HepG2 (cell line): ENCODE measurements around the gene WDR54. TPM values are rescaled to one million over a fixed set of nuclear protein-coding genes. Genes with fewer than 3 reads are reported as not detected.
A peak's percentile ranks its signal among the peaks of the same experiment; 100 is the strongest.

ENCODE experiments used
- FIP1L1 ChIP-seq: fragments of 200-400 bp; formaldehyde crosslinking; IDR thresholded peaks from 2 replicates; pipeline ENCODE4 v1.6.1; 2018; ENCODE audit warnings: low read depth, mild to moderate bottlenecking, low read length, moderate library complexity, borderline replicate concordance; ENCODE audit not compliant: insufficient read depth
- FOXK1 ChIP-seq: sonication (generic); formaldehyde crosslinking; IDR thresholded peaks from 2 replicates; pipeline ENCODE4 v1.4.0; 2020; ENCODE audit warnings: low read depth, missing genetic modification reagents, borderline replicate concordance
- GABPB1 ChIP-seq: IDR thresholded peaks from 2 replicates; pipeline ENCODE4 v1.6.1; 2016; ENCODE audit warnings: mild to moderate bottlenecking, missing genetic modification reagents, moderate library complexity, missing compliant biosample characterization
- IRF2 ChIP-seq: IDR thresholded peaks from 2 replicates; pipeline ENCODE4 v1.6.1; 2018; ENCODE audit warnings: missing genetic modification reagents, missing compliant biosample characterization
- MAFK ChIP-seq, 2 experiments: IDR thresholded peaks in 1 of 2; conservative IDR thresholded peaks in 1 of 2; 2 replicates each; pipeline ENCODE4 v1.6.1; 2011; ENCODE audit warnings: improper control_type of control experiment in 2 of 2, low read length in 2 of 2
- MAZ ChIP-seq, 2 experiments: sonication (generic) in 1 of 2; formaldehyde crosslinking in 1 of 2; IDR thresholded peaks; 2 replicates each; pipeline versions ENCODE4 v1.5.0 to v1.6.1; 2012 to 2020; ENCODE audit warnings: low read depth in 2 of 2, mild to moderate bottlenecking in 2 of 2, borderline replicate concordance in 1 of 2, improper control_type of control experiment in 1 of 2, low read length in 1 of 2, missing genetic modification reagents in 1 of 2, moderate library complexity in 1 of 2
- MTERF4 ChIP-seq: sonication (generic); formaldehyde crosslinking; IDR thresholded peaks from 2 replicates; pipeline ENCODE4 v1.8.0; 2023; ENCODE audit warnings: mild to moderate bottlenecking, missing genetic modification reagents
- SIN3A ChIP-seq: IDR thresholded peaks from 2 replicates; pipeline ENCODE4 v1.6.1; 2011; ENCODE audit warnings: low read depth, mild to moderate bottlenecking, control low read depth, low read length, borderline replicate concordance
- TCF7 ChIP-seq: sonication (generic); IDR thresholded peaks from 2 replicates; pipeline ENCODE4 v1.6.1; 2016; ENCODE audit warnings: antibody characterized with exemption, low read depth
- TIGD3 ChIP-seq: sonication (generic); formaldehyde crosslinking; IDR thresholded peaks from 2 replicates; pipeline ENCODE4 v1.5.1; 2020; ENCODE audit warnings: mild to moderate bottlenecking, missing genetic modification reagents, borderline replicate concordance
- ZBTB3 ChIP-seq: sonication (generic); formaldehyde crosslinking; IDR thresholded peaks from 2 replicates; pipeline ENCODE4 v1.4.0; 2020; ENCODE audit warnings: low read depth, mild to moderate bottlenecking, moderate library complexity, missing genetic modification reagents, borderline replicate concordance
- ZNF296 ChIP-seq: sonication (generic); formaldehyde crosslinking; conservative IDR thresholded peaks from 2 replicates; pipeline ENCODE4 v1.5.0; 2020; ENCODE audit warnings: mild to moderate bottlenecking, missing genetic modification reagents
- ZNF407 ChIP-seq: sonication (generic); formaldehyde crosslinking; IDR thresholded peaks from one replicate; pipeline ENCODE4 v1.5.1; 2020; ENCODE audit warnings: mild to moderate bottlenecking, missing genetic modification reagents; ENCODE audit errors: not compliant biosample characterization
- ZNF775 ChIP-seq: sonication (generic); formaldehyde crosslinking; IDR thresholded peaks from 2 replicates; pipeline ENCODE4 v1.4.0; 2020; ENCODE audit warnings: missing genetic modification reagents, mild to moderate bottlenecking, moderate library complexity, borderline replicate concordance
- ZNF784 ChIP-seq: sonication (generic); formaldehyde crosslinking; IDR thresholded peaks from 2 replicates; pipeline ENCODE4 v1.5.1; 2020; ENCODE audit warnings: missing genetic modification reagents, mild to moderate bottlenecking, borderline replicate concordance
- polyA plus RNA-seq, 8 experiments: library from polyadenylated mRNA; depleted of rRNA in 3 of 8; stranded (reverse) in 7 of 8; unstranded in 1 of 8; fragments of >200 nt; fragmentation: Illumina TruSeq in 4 of 8; extraction: Trizol in 4 of 8; gene quantifications; 2 replicates each; pipeline versions ENCODE4 v1.2.1 to v1.2.3, GENCODE V29; 2011 to 2016; ENCODE audit warnings: low read depth in 4 of 8, missing spikeins in 1 of 8, mixed read lengths in 1 of 8; ENCODE audit not compliant: insufficient read depth in 1 of 8
- total RNA-seq, 5 experiments: library from RNA; depleted of rRNA; stranded (reverse); fragments of >200 nt; fragmentation: Illumina TruSeq; extraction: Trizol; gene quantifications; 2 replicates each; pipeline ENCODE4 v1.2.3, GENCODE V29; 2016; ENCODE audit warnings: low read depth in 1 of 5

The WDR54 gene
- total and polyA plus RNA-seq, 2 of the 13 experiments (the other 11 are each of a cell fraction or from before 2014, with no cell fraction given): 2.0 to 17.3 TPM

GRCh38 chr2:74440378-74441169 lies 19.0 kb downstream of the WDR54 start (continued):
- TF ChIP-seq TIGD3 (CRISPR knock-in tag) (no peak), ZNF775 (peak; percentile 61; the same call in 1 of the 2 replicates), MAFK (conservative IDR thresholded peaks at IDR 0.05 in 1 of 2, IDR thresholded peaks at IDR 0.05 in 1 of 2; ENCODE audit: low read length in 2 of 2) (no peak), TCF7 (peak; percentile 4; the same call in 1 of the 2 replicates), SIN3A (peak; percentile 10; the same call in 1 of the 2 replicates), ZNF296 (CRISPR knock-in tag) (peak; percentile 5; the same call in 1 of the 2 replicates), MTERF4 (CRISPR knock-in tag) (peak; percentile 86; the same call in 1 of the 2 replicates), ZNF784 (CRISPR knock-in tag) (peak; percentile 91), IRF2 (CRISPR knock-in tag) (peak; percentile 58; the same call in 1 of the 2 replicates), FOXK1 (CRISPR knock-in tag) (0 out of 2 replicates have a peak, but pooled peaks have one; percentile 56), ZNF407 (CRISPR knock-in tag) (peak; percentile 95), FIP1L1 (no peak), GABPB1 (CRISPR knock-in tag) (peak; percentile 85), ZBTB3 (peak; percentile 69), MAZ (IDR thresholded peaks at IDR 0.05; ENCODE audit: borderline replicate concordance, low read depth, low read length) (peak; percentile 77; the same call in 1 of the 2 replicates), MAZ (CRISPR knock-in tag; IDR thresholded peaks at IDR 0.05; ENCODE audit: low read depth) (no peak; the same call in none of the 2 replicates)
